CD4-positive, alpha-beta memory T cell (primary cell): Measurements from ENCODE around the gene TRAF4. TPM values are rescaled to one million over a fixed set of nuclear protein-coding genes. Genes with fewer than 3 reads are reported as not detected.
"Not testable (repeated sequence)": the region's sequence is repeated elsewhere in the genome, so short reads cannot be mapped to it uniquely, and the experiment has no call there.

Experiments used
- CTCF ChIA-PET: fragments of 350-600 bp; sonication (Branson Sonifier 250); formaldehyde crosslinking; loops from one replicate; lab custom pipeline; 2021; ENCODE audit warnings: inconsistent platforms; ENCODE audit not compliant: partially characterized antibody; lab: Charles Lee
- POLR2A ChIA-PET: fragments of 350-600 bp; sonication (Branson Sonifier 250); formaldehyde crosslinking; loops from one replicate; lab custom pipeline; 2021; ENCODE audit not compliant: partially characterized antibody; lab: Charles Lee
- DNase-seq, 5 donors: peaks; one replicate each; pipeline versions ENCODE4 v3.0.0 to v3.0.0-alpha.2; 2020 to 2022; ENCODE audit warnings: mixed read lengths in 1 of 5
- H3K27ac ChIP-seq: one replicate; pipeline ENCODE4 v1.7.0; 2013; ENCODE audit warnings: low read depth, low read length
- H3K27me3 ChIP-seq: 2 replicates; pipeline ENCODE4 v1.7.0; 2013; ENCODE audit warnings: mild to moderate bottlenecking, low read length, moderate library complexity; ENCODE audit not compliant: insufficient read depth
- H3K36me3 ChIP-seq: 2 replicates; pipeline ENCODE4 v1.7.0; 2013; ENCODE audit warnings: mild to moderate bottlenecking, low read length, moderate library complexity; ENCODE audit not compliant: insufficient read depth
- H3K4me1 ChIP-seq: 2 replicates; pipeline ENCODE4 v1.7.0; 2013; ENCODE audit warnings: mild to moderate bottlenecking, low read length, moderate library complexity; ENCODE audit not compliant: insufficient read depth
- H3K4me3 ChIP-seq, 2 donors: one replicate each; pipeline ENCODE4 v1.7.0; 2013; ENCODE audit warnings: low read length in 2 of 2, mild to moderate bottlenecking in 1 of 2
- H3K9me3 ChIP-seq, 2 donors: one replicate each; pipeline ENCODE4 v1.7.0; 2013; ENCODE audit warnings: low read length in 2 of 2, control low read depth in 1 of 2; ENCODE audit not compliant: control insufficient read depth in 1 of 2
- H3K27ac Mint-ChIP-seq, 7 donors: one replicate each; pipeline ENCODE4 v1.8.0; 2020 to 2021; ENCODE audit warnings: mixed read lengths in 7 of 7, mild to moderate bottlenecking in 6 of 7, inconsistent platforms in 3 of 7, moderate library complexity in 3 of 7
- H3K27me3 Mint-ChIP-seq, 2 donors: one replicate each; pipeline ENCODE4 v1.8.0; 2020 to 2021; ENCODE audit warnings: mixed read lengths in 2 of 2
- H3K36me3 Mint-ChIP-seq, 2 donors: one replicate each; pipeline ENCODE4 v1.8.0; 2020 to 2021; ENCODE audit warnings: mixed read lengths in 2 of 2, inconsistent platforms in 1 of 2, mild to moderate bottlenecking in 1 of 2
- H3K4me1 Mint-ChIP-seq, 4 donors: one replicate each; pipeline ENCODE4 v1.8.0; 2020 to 2021; ENCODE audit warnings: mixed read lengths in 4 of 4, mild to moderate bottlenecking in 1 of 4
- H3K4me3 Mint-ChIP-seq, 8 donors: one replicate each; pipeline ENCODE4 v1.8.0; 2020 to 2021; ENCODE audit warnings: mixed read lengths in 8 of 8, mild to moderate bottlenecking in 7 of 8, moderate library complexity in 6 of 8, inconsistent platforms in 3 of 8
- H3K9me3 Mint-ChIP-seq, 8 donors: one replicate each; pipeline ENCODE4 v1.8.0; 2020 to 2021; ENCODE audit warnings: mixed read lengths in 8 of 8, mild to moderate bottlenecking in 5 of 8, inconsistent platforms in 3 of 8, moderate library complexity in 1 of 8
- intact Hi-C: fragments of 100-400 bp; cut with micrococcal nuclease; formaldehyde crosslinking; loops from one replicate; pipeline ENCODE4 v1.15.1; 2023
- polyA plus RNA-seq, 2 donors: library from polyadenylated mRNA; unstranded; fragments of 300-500 nt; fragmentation: Illumina TruSeq; gene quantifications; one replicate each; pipeline ENCODE4 v1.2.3, GENCODE V29; 2021
- total RNA-seq, 2 experiments: library from RNA; stranded (reverse); gene quantifications; one replicate each; pipeline ENCODE4 v1.2.3, GENCODE V29; 2021

Gene TRAF4
- total and polyA plus RNA-seq, 4 experiments from 2014 or later, result 0.61 to 32.9 (median 16.9) TPM

DNA sequence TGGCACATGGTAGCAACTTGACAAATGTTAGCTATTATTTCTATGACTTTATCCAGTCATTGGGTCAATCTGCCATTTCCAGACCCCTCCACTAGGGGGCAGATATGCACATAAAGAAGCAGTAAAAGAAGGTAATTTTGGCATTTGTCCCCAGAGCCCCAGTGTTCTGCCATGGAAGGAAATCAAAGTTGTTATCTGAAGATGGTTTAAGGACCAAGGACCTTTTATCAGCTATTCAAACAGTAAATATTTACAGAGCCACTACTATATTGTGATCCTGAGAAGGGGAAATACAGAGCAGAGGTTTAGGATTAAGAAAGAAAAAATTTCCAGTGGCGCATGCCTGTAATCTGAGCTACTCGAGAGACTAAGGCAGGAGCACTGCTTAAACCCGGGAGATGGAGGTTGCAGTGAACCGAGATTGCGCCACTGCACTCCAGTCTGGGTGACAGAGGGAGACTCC lies 20.0 kb downstream of the TRAF4 start:
- H3K27ac Mint-ChIP-seq, result peak overlapping the region in 5 of 7 donors; percentile 77 to 84 (median 82)

DNA sequence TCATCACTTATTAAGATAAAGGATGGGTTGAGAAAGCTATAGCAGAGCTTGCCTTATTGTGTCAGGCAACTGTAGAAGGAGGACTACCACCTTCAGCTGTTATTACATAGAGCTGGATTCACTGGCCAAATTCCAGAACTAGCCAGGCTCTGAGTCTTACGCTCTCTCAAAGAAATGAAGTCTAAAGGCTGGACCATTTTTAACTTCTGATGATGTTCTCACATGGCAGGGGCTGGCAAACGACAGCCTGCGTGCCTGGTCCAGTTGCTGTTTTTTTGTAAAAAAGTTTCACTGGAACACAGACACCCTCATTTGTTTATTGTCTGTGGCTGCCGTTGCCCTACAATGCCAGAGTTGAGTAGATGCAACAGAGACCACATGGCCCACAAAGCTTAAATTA lies 21.2 kb downstream of the TRAF4 start:
- POLR2A ChIA-PET, result interaction anchor here (1.9 to 5.0 kb wide), 4 partner anchors 39 to 187 kb away, joined by 5 to 32 read pairs (median 13); partner anchors contain the start of genes FLOT2, PHF12 and TLCD1
- Mint-ChIP-seq H3K9me3 (no peaks in the 10 kb centered on the region), H3K27me3 (no peaks in the 10 kb centered on the region), H3K27ac (peak overlapping the region in 3 of 7 donors; percentile 51 to 73 (median 53)), H3K4me1 (peaks cover 4 to 14% (median 5%) of the 10 kb centered on the region in 4 donors), H3K36me3 (peaks cover 9 to 33% of the 10 kb centered on the region in 2 donors), H3K4me3 (no peak overlapping the region)
- Histone ChIP-seq H3K27ac (no peak overlapping the region), H3K36me3 (peaks cover 15% of the 10 kb centered on the region), H3K27me3 (no peaks in the 10 kb centered on the region), H3K9me3 (no peaks in the 10 kb centered on the region), H3K4me1 (no peaks in the 10 kb centered on the region), H3K4me3 (no peak overlapping the region)
- intact Hi-C loops, result no loop called here
- CTCF ChIA-PET, result interaction anchor here (1.0 to 7.2 kb wide), 25 partner anchors 9 to 352 kb away, joined by 3 to 102 read pairs (median 16); partner anchors contain the start of genes DHRS13, FAM222B, FLOT2 and NEK8
- DNase-seq, result no peak

More for the DNA sequence above, 20.0 kb downstream of the TRAF4 start:
- Mint-ChIP-seq H3K4me3 (no peak overlapping the region), H3K9me3 (no peaks in the 10 kb centered on the region), H3K36me3 (peaks cover 8 to 43% of the 10 kb centered on the region in 2 donors), H3K4me1 (peaks cover 3 to 8% (median 4%) of the 10 kb centered on the region in 4 donors), H3K27me3 (no peaks in the 10 kb centered on the region)
- H3K4me3 ChIP-seq, result no peak overlapping the region
- no peaks in the 10 kb centered on the region for H3K4me1 ChIP-seq
- H3K36me3 ChIP-seq, result peaks cover 24% of the 10 kb centered on the region
- CTCF ChIA-PET, result interaction anchor here (0.6 to 7.2 kb wide), 60 partner anchors 11 to 353 kb away, joined by 3 to 102 read pairs (median 6); partner anchors contain the start of genes DHRS13, FAM222B, FLOT2 and NEK8
- H3K9me3 ChIP-seq, result no peaks in the 10 kb centered on the region
- intact Hi-C loops, result loop anchor here (1.0 kb wide), 6 partner anchors 37 to 189 kb away; partner anchors contain the start of genes DHRS13 and FAM222B
- H3K27me3 ChIP-seq, result no peaks in the 10 kb centered on the region
- H3K27ac ChIP-seq, result no peak overlapping the region
- DNase-seq, result peak; percentile 71 to 82 (median 77)
- POLR2A ChIA-PET, result interaction anchor here (0.8 to 5.0 kb wide), 13 partner anchors 12 to 190 kb away, joined by 3 to 32 read pairs (median 6); partner anchors contain the start of genes DHRS13, FAM222B, FLOT2 and PHF12

DNA sequence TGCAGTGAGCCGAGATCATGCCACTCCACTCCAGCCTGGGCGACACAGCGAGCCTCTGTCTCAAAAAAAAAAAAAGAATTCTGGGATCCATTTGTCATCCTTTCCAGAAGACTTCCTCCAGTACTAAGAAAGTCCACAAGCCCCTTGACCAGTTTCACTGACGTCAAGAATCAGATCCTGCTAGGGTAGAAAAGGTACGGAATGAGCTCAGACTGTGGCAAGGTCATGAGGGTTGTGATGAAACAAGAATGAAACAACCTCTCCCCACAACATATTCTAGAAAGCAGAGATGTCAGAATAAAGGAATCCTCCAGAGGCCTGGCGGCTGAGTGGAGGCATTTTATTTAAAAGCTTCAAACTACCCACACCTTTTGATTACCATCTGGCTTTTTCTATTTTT lies 29.9 kb downstream of the TRAF4 start:
- Histone ChIP-seq H3K4me1 (peaks cover 14% of the 10 kb centered on the region), H3K4me3 (no peak overlapping the region), H3K36me3 (no peaks in the 10 kb centered on the region), H3K27ac (no peak overlapping the region), H3K27me3 (no peaks in the 10 kb centered on the region), H3K9me3 (no peaks in the 10 kb centered on the region)
- POLR2A ChIA-PET, result interaction anchor here (0.6 kb wide), 1 partner anchor 658 kb away, joined by 3 read pairs; no protein-coding TSS in a partner anchor
- H3K9me3 Mint-ChIP-seq, result no peaks in the 10 kb centered on the region
- H3K4me3 Mint-ChIP-seq, result no peak overlapping the region
- H3K36me3 Mint-ChIP-seq, result peaks cover 12 to 14% of the 10 kb centered on the region in 2 donors
- peak overlapping the region in 2 of 7 donors; percentile 35 to 39 for H3K27ac Mint-ChIP-seq
- DNase-seq, result no peak
- intact Hi-C loops, result no loop called here
- peaks cover 20 to 28% (median 22%) of the 10 kb centered on the region in 4 donors for H3K4me1 Mint-ChIP-seq
- CTCF ChIA-PET, result interaction anchor here (0.6 to 5.0 kb wide), 4 partner anchors 9 to 179 kb away, joined by 3 to 60 read pairs (median 5); no protein-coding TSS in a partner anchor
- H3K27me3 Mint-ChIP-seq, result no peaks in the 10 kb centered on the region

DNA sequence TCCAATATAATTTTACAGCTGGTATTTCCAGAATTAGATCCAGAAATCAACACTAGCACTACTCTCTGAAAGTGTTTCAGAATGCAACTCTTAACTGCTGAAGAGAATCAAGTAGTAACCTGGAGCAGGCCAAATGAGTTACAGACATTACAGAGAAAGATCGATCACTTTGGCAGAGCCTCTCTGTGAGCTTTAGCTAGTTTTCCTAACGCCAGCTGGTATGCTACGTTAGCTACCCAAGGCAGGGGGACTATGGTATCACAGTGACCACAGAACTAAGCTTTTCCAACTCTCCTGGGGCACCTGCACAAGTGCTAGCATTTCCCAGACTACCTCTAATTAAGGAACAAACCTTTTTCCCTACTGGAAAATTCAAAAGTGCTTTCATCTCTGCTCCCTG lies 30.4 kb downstream of the TRAF4 start:
- no peak overlapping the region for H3K27ac ChIP-seq
- H3K4me1 ChIP-seq, result peaks cover 14% of the 10 kb centered on the region
- ChIA-PET POLR2A (interaction anchor here (0.7 kb wide), 1 partner anchor 45 kb away, joined by 3 read pairs; the partner anchor contains the start of gene NEK8), CTCF (interaction anchor here (1.0 to 5.0 kb wide), 4 partner anchors 10 to 179 kb away, joined by 3 to 60 read pairs (median 8); no protein-coding TSS in a partner anchor)
- no peaks in the 10 kb centered on the region for H3K9me3 ChIP-seq
- no peak for DNase-seq
- H3K4me3 ChIP-seq, result no peak overlapping the region
- no peaks in the 10 kb centered on the region for H3K9me3 Mint-ChIP-seq
- H3K36me3 ChIP-seq, result no peaks in the 10 kb centered on the region
- peaks cover 24 to 33% (median 26%) of the 10 kb centered on the region in 4 donors for H3K4me1 Mint-ChIP-seq
- H3K27ac Mint-ChIP-seq, result no peak overlapping the region
- H3K27me3 ChIP-seq, result no peaks in the 10 kb centered on the region
- H3K4me3 Mint-ChIP-seq, result no peak overlapping the region
- H3K27me3 Mint-ChIP-seq, result no peaks in the 10 kb centered on the region
- peaks cover 17% of the 10 kb centered on the region in 2 donors for H3K36me3 Mint-ChIP-seq
- intact Hi-C loops, result no loop called here

DNA sequence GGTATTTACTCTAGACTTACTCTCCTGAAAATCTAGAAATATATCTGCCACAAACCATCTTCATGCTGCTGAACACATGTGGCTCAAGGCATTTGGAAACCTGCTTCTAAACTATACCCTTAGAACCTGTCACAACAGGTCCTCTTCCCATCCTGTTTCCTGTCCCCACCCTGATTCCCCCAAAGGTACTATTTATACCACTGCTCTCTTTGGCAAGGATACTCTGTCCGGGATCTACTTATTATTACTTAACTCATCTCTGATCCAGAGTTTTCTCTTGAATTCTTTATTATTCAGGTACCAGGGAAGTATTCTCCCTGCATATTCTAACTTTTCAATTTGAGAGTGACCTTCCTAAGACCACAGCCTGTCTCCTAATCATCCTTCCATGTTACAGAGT lies 33.4 kb downstream of the TRAF4 start:
- peaks cover 27 to 37% (median 33%) of the 10 kb centered on the region in 4 donors for H3K4me1 Mint-ChIP-seq
- Histone ChIP-seq H3K9me3 (no peaks in the 10 kb centered on the region), H3K4me3 (no peak overlapping the region), H3K4me1 (peaks cover 14% of the 10 kb centered on the region), H3K36me3 (no peaks in the 10 kb centered on the region), H3K27ac (no peak overlapping the region), H3K27me3 (no peaks in the 10 kb centered on the region)
- peaks cover 14 to 25% of the 10 kb centered on the region in 2 donors for H3K36me3 Mint-ChIP-seq
- H3K27ac Mint-ChIP-seq, result peak overlapping the region; percentile 10 to 79 (median 57)
- ChIA-PET POLR2A (interaction anchor here (0.6 kb wide), 1 partner anchor 116 kb away, joined by 4 read pairs; no protein-coding TSS in a partner anchor), CTCF (interaction anchor here (0.9 to 5.0 kb wide), 2 partner anchors 13 to 49 kb away, joined by 3 to 60 read pairs; no protein-coding TSS in a partner anchor)
- no peak for DNase-seq
- no peaks in the 10 kb centered on the region for H3K9me3 Mint-ChIP-seq
- H3K4me3 Mint-ChIP-seq, result no peak overlapping the region
- intact Hi-C loops, result no loop called here
- no peaks in the 10 kb centered on the region for H3K27me3 Mint-ChIP-seq

DNA sequence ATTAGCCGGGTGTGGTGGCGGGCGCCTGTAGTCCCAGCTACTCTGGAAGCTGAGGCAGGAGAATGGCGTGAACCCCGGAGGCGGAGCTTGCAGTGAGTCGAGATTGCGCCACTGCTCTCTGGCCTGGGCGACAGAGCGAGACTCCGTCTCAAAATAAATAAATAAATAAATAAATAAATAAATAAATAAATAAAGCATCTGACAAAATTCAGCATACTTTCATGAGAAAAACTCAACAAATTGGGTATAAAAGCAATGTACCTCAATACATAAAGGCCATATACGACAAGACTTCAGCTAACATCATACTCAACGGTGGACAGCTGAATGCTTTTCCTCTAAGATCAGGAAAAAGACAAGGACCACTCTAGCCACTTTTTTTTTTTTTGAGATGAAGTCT lies 35.8 kb downstream of the TRAF4 start:
- intact Hi-C loops, H3K9me3 Mint-ChIP-seq, H3K4me3 ChIP-seq, H3K9me3 ChIP-seq, DNase-seq, H3K27me3 ChIP-seq, H3K27ac ChIP-seq, H3K36me3 ChIP-seq, H3K27me3 Mint-ChIP-seq, H3K4me3 Mint-ChIP-seq, POLR2A ChIA-PET: not testable (repeated sequence)
- H3K4me1 ChIP-seq, result peaks cover 14% of the 10 kb centered on the region
- peaks cover 27 to 37% (median 32%) of the 10 kb centered on the region in 4 donors for H3K4me1 Mint-ChIP-seq
- CTCF ChIA-PET, result interaction anchor here (1.0 kb wide), 1 partner anchor 14 kb away, joined by 3 read pairs; no protein-coding TSS in a partner anchor
- peak overlapping the region in 1 of 7 donors; percentile 48 for H3K27ac Mint-ChIP-seq
- peaks cover 14 to 22% of the 10 kb centered on the region in 2 donors for H3K36me3 Mint-ChIP-seq

DNA sequence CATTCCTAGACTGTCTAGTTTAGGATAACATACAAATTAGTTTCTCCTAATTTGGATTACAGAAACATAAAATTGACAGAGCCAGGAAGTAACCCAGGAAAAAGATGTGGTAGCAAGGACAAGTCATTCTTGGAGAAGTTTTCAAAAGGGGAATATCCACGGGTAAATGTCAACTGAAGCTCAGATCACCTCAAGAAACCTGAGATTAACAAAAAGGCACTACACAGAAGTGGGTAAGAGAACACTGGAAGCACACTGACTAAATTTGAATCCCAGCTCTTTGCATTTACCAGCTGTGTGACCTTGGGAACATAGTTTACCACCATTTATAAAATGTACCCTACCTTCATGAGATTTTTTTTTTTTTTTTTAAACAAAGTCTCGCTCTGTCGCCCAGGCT lies 39.4 kb downstream of the TRAF4 start:
- H3K9me3 Mint-ChIP-seq, result no peaks in the 10 kb centered on the region
- no peak for DNase-seq
- no peaks in the 10 kb centered on the region for H3K36me3 ChIP-seq
- H3K27ac Mint-ChIP-seq, result no peak overlapping the region
- H3K27me3 ChIP-seq, result no peaks in the 10 kb centered on the region
- H3K4me3 Mint-ChIP-seq, result no peak overlapping the region
- H3K4me1 Mint-ChIP-seq, result peaks cover 14 to 23% (median 20%) of the 10 kb centered on the region in 4 donors
- no peaks in the 10 kb centered on the region for H3K27me3 Mint-ChIP-seq
- H3K27ac ChIP-seq, result no peak overlapping the region
- no peak overlapping the region for H3K4me3 ChIP-seq
- ChIA-PET CTCF (interaction anchor here (0.6 to 1.3 kb wide), 3 partner anchors 10 to 20 kb away, joined by 3 to 7 read pairs (median 3); no protein-coding TSS in a partner anchor), POLR2A (interaction anchor here (0.8 kb wide), 1 partner anchor 19 kb away, joined by 3 read pairs; no protein-coding TSS in a partner anchor)
- peaks cover 13 to 17% of the 10 kb centered on the region in 2 donors for H3K36me3 Mint-ChIP-seq
- no peaks in the 10 kb centered on the region for H3K9me3 ChIP-seq
- no peaks in the 10 kb centered on the region for H3K4me1 ChIP-seq
- intact Hi-C loops, result no loop called here
